T-helper 2 cell (primary cell): Measurements from ENCODE around the gene CLDN15.

Experiments
- DNase-seq, 5 experiments: peaks; one replicate each; pipeline versions ENCODE4 v3.0.0 to v3.0.0-alpha.2; 2012 to 2022

Gene CLDN15

GRCh38 chr7:101197991-101198390, 39.6 kb downstream of the CLDN15 start:
- DNase-seq = no peak

GRCh38 chr7:101195884-101196283, 41.7 kb downstream of the CLDN15 start:
- DNase-seq = no peak

GRCh38 chr7:101189109-101189508, 48.5 kb downstream of the CLDN15 start:
- DNase-seq = no peak

GRCh38 chr7:101186844-101187428, 50.7 kb downstream of the CLDN15 start:
- DNase-seq = no peak

GRCh38 chr7:101186194-101186593, 51.4 kb downstream of the CLDN15 start:
- no peak for DNase-seq

GRCh38 chr7:101185258-101185839, 52.3 kb downstream of the CLDN15 start:
- no peak for DNase-seq
